Neural cell (in vitro differentiated cells): Measurements from ENCODE around the gene ITGA1. TPM values are rescaled to one million over a fixed set of nuclear protein-coding genes. Genes with fewer than 3 reads are reported as not detected.

Experiments used
- H2AFZ ChIP-seq: fragments of 200-600, 300-800 bp; sonication (generic), shearing (Covaris generic); 2 replicates; pipeline ENCODE4 v1.6.0; 2014; ENCODE audit warnings: low read depth, mild to moderate bottlenecking, antibody characterized with exemption, low read length, moderate library complexity
- H3F3A ChIP-seq: fragments of 200-600 bp; shearing (Covaris generic); 2 replicates; pipeline ENCODE4 v1.6.1; 2016; ENCODE audit warnings: mild to moderate bottlenecking, moderate library complexity, mixed read lengths, antibody characterized with exemption, low read length; ENCODE audit not compliant: insufficient read depth, poor library complexity, severe bottlenecking
- H3K27ac ChIP-seq: fragments of 200-600, 300-800 bp; sonication (generic), shearing (Covaris generic); 2 replicates; pipeline ENCODE4 v1.5.1; 2014; ENCODE audit warnings: mild to moderate bottlenecking, low read length, moderate library complexity
- H3K27me3 ChIP-seq: fragments of 300-800, 200-600 bp; sonication (generic), shearing (Covaris generic); 2 replicates; pipeline ENCODE4 v1.6.0; 2014; ENCODE audit warnings: mild to moderate bottlenecking, low read depth, low read length, moderate library complexity; ENCODE audit not compliant: insufficient read depth
- H3K36me3 ChIP-seq: fragments of 300-800, 200-600 bp; sonication (generic), shearing (Covaris generic); 2 replicates; pipeline ENCODE4 v1.5.1; 2014; ENCODE audit warnings: mild to moderate bottlenecking, antibody characterized with exemption, low read length, moderate library complexity; ENCODE audit not compliant: insufficient read depth
- H3K4me2 ChIP-seq: fragments of 300-800, 200-600 bp; sonication (generic), shearing (Covaris generic); 2 replicates; pipeline ENCODE4 v1.6.0; 2014; ENCODE audit warnings: mild to moderate bottlenecking, low read length
- H3K4me3 ChIP-seq: fragments of 300-800, 200-600 bp; sonication (generic), shearing (Covaris generic); 2 replicates; pipeline ENCODE4 v1.5.1; 2014; ENCODE audit warnings: mild to moderate bottlenecking, low read length, moderate library complexity
- H3K79me2 ChIP-seq: fragments of 200-600 bp; shearing (Covaris generic); replicated peaks from 2 replicates; pipeline ENCODE4 v1.6.0; 2014; ENCODE audit warnings: mild to moderate bottlenecking, low read length, moderate library complexity; ENCODE audit not compliant: insufficient read depth
- H3K9ac ChIP-seq: fragments of 300-800, 200-600 bp; sonication (generic), shearing (Covaris generic); 2 replicates; pipeline ENCODE4 v1.6.1; 2016; ENCODE audit warnings: mild to moderate bottlenecking, low read length, mixed read lengths
- H3K9me2 ChIP-seq: fragments of 200-600 bp; shearing (Covaris generic); 2 replicates; pipeline ENCODE4 v1.6.1; 2016; ENCODE audit warnings: mild to moderate bottlenecking, low read length, mixed read lengths; ENCODE audit not compliant: insufficient read depth
- H3K9me3 ChIP-seq: fragments of 200-600, 300-800 bp; sonication (generic), shearing (Covaris generic); 2 replicates; pipeline ENCODE4 v1.6.1; 2016; ENCODE audit warnings: mild to moderate bottlenecking, mixed run types, low read length, moderate library complexity, mixed read lengths
- H4K20me1 ChIP-seq: fragments of 200-600 bp; shearing (Covaris generic); 2 replicates; pipeline ENCODE4 v1.6.1; 2016; ENCODE audit warnings: mild to moderate bottlenecking, mixed run types; ENCODE audit not compliant: insufficient read depth
- EP300 ChIP-seq: fragments of 450-650 bp; conservative IDR thresholded peaks from 2 replicates; pipeline ENCODE4 v1.6.1; 2014; ENCODE audit warnings: antibody characterized with exemption, mild to moderate bottlenecking, moderate library complexity; ENCODE audit not compliant: poor library complexity, severe bottlenecking
- EZH2 ChIP-seq: fragments of 200-600, 300-800 bp; shearing (Covaris generic), sonication (generic); IDR thresholded peaks from 2 replicates; pipeline ENCODE4 v1.6.1; 2014; ENCODE audit warnings: antibody characterized with exemption, low read length, borderline replicate concordance, mild to moderate bottlenecking; ENCODE audit not compliant: insufficient read depth, poor library complexity, severe bottlenecking
- MXI1 ChIP-seq: fragments of 450-650 bp; conservative IDR thresholded peaks from 2 replicates; pipeline ENCODE4 v1.6.1; 2014; ENCODE audit warnings: antibody characterized with exemption, mild to moderate bottlenecking; ENCODE audit not compliant: poor library complexity, severe bottlenecking
- POLR2AphosphoS5 ChIP-seq: IDR thresholded peaks from 2 replicates; pipeline ENCODE4 v1.6.1; 2012
- RAD21 ChIP-seq: fragments of 450-650 bp; conservative IDR thresholded peaks from 2 replicates; pipeline ENCODE4 v1.6.1; 2014; ENCODE audit warnings: antibody characterized with exemption, mild to moderate bottlenecking, moderate library complexity
- SMC3 ChIP-seq: fragments of 450-650 bp; conservative IDR thresholded peaks from 2 replicates; pipeline ENCODE4 v1.6.1; 2014; ENCODE audit warnings: antibody characterized with exemption, mild to moderate bottlenecking, moderate library complexity; ENCODE audit not compliant: poor library complexity
- TAF1 ChIP-seq: IDR thresholded peaks from 2 replicates; pipeline ENCODE4 v1.6.1; 2012; ENCODE audit warnings: low read depth
- polyA plus RNA-seq: library from polyadenylated mRNA; depleted of rRNA; stranded (reverse); fragments of >200 nt; gene quantifications from 2 replicates; pipeline ENCODE4 v1.2.3, GENCODE V29; 2014
- TF ChIP-seq, protein P1 (sequence below): IDR thresholded peaks from 2 replicates; pipeline ENCODE4 v1.6.1; 2012; ENCODE audit warnings: borderline replicate concordance
- TF ChIP-seq, protein P2 (sequence below): fragments of 450-650 bp; IDR thresholded peaks from 2 replicates; pipeline ENCODE4 v1.5.1; 2014; ENCODE audit warnings: antibody characterized with exemption, mild to moderate bottlenecking, moderate library complexity; ENCODE audit not compliant: poor library complexity, severe bottlenecking

The ITGA1 gene
- polyA plus RNA-seq, 1 donor from 2014 or later: 0.15 TPM

DNA sequence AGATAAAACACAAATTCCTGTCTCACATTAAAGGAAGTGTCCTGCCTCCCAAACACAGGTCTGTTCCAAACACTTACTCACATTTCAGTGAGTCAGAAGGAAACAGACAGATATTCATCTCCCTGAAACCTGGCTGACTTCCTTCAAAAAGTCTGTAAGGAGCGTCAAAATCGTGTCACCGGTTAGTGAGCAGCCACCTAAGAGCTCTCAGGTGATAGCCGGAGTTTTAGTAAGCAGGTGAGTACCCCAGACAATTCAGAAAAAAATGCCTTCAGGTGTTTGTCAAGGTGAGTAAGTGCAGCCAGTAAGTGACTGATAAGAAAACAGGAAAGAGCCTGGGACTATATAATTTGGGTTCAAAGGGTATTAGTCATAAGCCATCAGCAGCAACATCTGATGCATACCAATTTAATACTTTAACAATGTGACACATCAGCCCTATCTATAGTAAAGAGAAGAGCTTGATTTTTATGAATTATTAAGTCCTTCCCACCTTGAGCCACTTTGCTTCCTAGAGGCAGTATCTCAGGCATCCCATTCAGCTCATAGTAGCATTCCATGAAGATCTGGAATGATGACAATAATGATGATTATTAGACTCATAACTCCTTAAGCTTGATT is 200.1 kb downstream of the ITGA1 start:
- Histone ChIP-seq H3K36me3 (no peaks in the 10 kb centered on the region), H3K9ac (no peak overlapping the region), H3K79me2 (peaks cover 11% of the 10 kb centered on the region), H3K4me2 (no peak overlapping the region), H3K4me3 (no peak overlapping the region), H3F3A (peaks cover 6% of the 10 kb centered on the region), H3K9me3 (no peaks in the 10 kb centered on the region), H3K27ac (no peak overlapping the region), H2AFZ (no peak overlapping the region), H3K27me3 (peaks cover 34% of the 10 kb centered on the region), H4K20me1 (no peaks in the 10 kb centered on the region), H3K9me2 (no peaks in the 10 kb centered on the region)
- no peak for TF ChIP-seq TAF1
- TF ChIP-seq, protein P1, sequence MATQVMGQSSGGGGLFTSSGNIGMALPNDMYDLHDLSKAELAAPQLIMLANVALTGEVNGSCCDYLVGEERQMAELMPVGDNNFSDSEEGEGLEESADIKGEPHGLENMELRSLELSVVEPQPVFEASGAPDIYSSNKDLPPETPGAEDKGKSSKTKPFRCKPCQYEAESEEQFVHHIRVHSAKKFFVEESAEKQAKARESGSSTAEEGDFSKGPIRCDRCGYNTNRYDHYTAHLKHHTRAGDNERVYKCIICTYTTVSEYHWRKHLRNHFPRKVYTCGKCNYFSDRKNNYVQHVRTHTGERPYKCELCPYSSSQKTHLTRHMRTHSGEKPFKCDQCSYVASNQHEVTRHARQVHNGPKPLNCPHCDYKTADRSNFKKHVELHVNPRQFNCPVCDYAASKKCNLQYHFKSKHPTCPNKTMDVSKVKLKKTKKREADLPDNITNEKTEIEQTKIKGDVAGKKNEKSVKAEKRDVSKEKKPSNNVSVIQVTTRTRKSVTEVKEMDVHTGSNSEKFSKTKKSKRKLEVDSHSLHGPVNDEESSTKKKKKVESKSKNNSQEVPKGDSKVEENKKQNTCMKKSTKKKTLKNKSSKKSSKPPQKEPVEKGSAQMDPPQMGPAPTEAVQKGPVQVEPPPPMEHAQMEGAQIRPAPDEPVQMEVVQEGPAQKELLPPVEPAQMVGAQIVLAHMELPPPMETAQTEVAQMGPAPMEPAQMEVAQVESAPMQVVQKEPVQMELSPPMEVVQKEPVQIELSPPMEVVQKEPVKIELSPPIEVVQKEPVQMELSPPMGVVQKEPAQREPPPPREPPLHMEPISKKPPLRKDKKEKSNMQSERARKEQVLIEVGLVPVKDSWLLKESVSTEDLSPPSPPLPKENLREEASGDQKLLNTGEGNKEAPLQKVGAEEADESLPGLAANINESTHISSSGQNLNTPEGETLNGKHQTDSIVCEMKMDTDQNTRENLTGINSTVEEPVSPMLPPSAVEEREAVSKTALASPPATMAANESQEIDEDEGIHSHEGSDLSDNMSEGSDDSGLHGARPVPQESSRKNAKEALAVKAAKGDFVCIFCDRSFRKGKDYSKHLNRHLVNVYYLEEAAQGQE: no peak
- TF ChIP-seq MXI1: no peak
- no peak for TF ChIP-seq RAD21
- no peak for TF ChIP-seq POLR2AphosphoS5
- no peak for TF ChIP-seq SMC3
- TF ChIP-seq EZH2: no peak

DNA sequence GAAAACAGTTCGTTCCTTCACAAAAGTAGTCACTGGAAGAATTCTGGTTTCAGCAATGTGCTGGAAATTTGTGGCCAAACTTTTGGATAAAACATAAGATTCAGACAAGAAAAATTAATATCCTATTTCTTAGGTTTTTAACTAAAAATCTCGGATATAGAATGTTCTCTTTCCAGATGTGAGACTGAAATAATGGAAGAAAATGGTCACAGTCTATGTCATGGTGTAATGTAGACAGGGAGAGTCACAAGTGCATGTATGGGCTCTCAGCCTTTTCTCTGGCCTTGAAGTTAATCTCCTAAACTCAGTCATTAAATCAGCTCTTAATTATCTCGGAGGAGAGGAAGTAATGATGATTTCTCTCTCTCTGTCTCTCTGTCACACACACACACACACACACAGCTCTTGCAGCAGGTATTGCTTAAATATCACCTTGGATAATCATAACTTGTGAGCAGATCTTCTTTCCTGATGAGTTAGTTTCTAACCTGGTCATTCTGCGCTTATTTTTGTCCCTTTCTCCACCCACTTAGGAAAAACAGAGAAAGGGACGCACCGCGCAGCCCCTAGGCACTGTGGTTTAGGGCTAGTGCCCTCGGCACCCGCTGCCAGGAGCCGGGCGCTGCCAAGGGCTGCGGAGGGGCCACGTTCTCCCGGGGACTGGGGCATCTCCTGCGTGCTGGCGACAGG is 200.8 kb downstream of the ITGA1 start:
- Histone ChIP-seq H4K20me1 (no peaks in the 10 kb centered on the region), H3K27ac (no peak overlapping the region), H3K36me3 (no peaks in the 10 kb centered on the region), H3K4me3 (peak overlapping the region; percentile 76), H2AFZ (no peak overlapping the region), H3K9me2 (no peaks in the 10 kb centered on the region), H3K79me2 (peaks cover 11% of the 10 kb centered on the region), H3K9me3 (no peaks in the 10 kb centered on the region), H3K27me3 (peaks cover 34% of the 10 kb centered on the region), H3K9ac (no peak overlapping the region), H3K4me2 (no peak overlapping the region), H3F3A (peaks cover 6% of the 10 kb centered on the region)
- TF ChIP-seq, protein P1: no peak
- TF ChIP-seq TAF1: no peak
- no peak for TF ChIP-seq EP300
- TF ChIP-seq, protein P2, sequence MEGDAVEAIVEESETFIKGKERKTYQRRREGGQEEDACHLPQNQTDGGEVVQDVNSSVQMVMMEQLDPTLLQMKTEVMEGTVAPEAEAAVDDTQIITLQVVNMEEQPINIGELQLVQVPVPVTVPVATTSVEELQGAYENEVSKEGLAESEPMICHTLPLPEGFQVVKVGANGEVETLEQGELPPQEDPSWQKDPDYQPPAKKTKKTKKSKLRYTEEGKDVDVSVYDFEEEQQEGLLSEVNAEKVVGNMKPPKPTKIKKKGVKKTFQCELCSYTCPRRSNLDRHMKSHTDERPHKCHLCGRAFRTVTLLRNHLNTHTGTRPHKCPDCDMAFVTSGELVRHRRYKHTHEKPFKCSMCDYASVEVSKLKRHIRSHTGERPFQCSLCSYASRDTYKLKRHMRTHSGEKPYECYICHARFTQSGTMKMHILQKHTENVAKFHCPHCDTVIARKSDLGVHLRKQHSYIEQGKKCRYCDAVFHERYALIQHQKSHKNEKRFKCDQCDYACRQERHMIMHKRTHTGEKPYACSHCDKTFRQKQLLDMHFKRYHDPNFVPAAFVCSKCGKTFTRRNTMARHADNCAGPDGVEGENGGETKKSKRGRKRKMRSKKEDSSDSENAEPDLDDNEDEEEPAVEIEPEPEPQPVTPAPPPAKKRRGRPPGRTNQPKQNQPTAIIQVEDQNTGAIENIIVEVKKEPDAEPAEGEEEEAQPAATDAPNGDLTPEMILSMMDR: no peak
- TF ChIP-seq SMC3: no peak
- no peak for TF ChIP-seq RAD21
- no peak for TF ChIP-seq EZH2
- no peak for TF ChIP-seq MXI1
- TF ChIP-seq POLR2AphosphoS5: no peak
